HG03108 (cell line): Measurements from ENCODE around the gene GABBR2.

Experiments used
- ATAC-seq: cut with Tn5 transposase; IDR thresholded peaks from one replicate; pipeline ENCODE4 v1.9.1; 2021; ENCODE audit warnings: moderate library complexity; ENCODE audit not compliant: unreplicated experiment

Gene GABBR2

DNA sequence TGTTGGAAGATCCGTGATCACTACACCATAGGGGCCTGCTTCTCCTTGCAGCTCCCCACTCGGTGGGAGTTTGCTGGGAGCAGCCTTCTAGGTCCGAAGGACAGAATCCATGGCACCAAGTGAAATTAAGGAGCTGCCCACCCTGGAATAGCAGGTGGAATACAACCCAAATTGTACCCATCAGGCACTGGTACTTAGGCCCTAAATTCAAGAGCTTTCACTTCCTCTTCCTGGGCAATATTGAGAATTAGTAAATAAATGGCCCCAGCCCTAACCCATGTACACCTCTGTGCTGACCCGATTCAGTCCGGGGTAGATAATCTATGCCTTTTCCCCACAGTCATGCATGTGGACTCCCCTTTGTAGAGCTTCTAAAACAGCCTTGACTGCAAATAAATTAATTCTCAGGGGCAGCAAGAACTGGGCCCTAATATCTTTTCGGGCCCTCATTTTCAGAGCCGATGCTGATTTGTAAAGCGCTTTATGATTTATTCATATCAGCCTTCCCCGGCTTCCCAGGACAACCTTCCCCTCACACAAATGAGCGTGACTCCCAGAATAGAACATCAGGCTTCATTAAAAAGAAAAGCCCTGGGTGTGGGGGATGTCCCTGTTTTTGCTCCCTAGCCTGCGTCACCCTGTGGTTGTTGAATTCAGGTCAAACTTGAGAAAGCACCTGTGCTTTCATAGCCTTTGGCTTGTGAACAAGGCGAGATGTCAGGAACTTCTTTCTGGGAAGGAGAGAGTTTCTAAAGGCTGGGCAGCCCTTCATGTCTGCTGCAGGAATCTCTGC is 327.2 kb downstream of the GABBR2 start:
- peak; percentile 39 for ATAC-seq

DNA sequence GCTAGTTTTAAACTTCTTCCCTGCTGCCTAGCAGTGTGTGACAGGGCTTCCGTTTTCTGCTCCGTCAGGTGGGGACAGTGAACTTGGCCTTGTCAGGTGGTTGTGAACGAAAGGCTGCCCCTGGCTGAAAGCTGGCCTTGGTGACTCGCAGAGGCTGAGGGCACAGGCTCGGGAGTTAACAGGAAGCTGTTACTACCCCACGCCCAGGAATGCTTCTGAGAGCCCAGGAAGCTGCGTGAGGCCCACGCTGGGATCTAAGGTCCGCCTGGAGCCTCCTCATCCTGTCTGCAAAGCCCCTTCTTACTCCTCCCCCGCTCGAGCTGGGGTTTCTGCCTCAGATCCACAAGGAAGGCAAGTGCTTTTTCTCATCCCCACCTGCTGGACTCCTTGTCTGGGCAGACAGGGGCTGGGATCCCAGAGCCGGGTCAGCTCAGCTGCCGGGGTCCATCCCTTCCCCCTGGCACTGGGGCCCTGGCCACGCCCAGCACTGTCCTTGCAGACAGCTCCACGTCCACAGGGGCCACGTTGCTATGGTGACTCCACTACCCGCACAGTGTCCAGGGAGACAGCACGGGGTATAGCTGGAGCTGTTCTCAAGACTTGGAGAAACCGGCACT is 328.6 kb downstream of the GABBR2 start:
- ATAC-seq: peak; percentile 74

DNA sequence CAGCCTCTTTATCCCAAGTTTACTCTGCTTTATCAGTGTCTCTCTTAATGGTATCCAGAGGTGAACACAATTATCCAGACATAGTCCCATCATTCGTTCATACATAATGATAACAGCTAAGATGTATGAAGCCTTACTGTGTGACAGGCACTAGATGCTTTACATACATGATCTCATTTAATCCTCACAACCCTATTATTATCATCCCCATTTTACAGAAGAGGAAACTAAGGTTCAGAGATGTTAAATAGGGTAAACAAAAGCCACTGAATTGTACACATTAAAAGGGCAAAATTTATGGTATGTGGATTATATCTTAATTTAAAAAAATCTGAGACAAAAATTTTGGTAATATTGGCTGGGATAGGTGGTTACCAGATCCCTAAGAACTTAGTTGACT is 329.2 kb downstream of the GABBR2 start:
- no peak for ATAC-seq

DNA sequence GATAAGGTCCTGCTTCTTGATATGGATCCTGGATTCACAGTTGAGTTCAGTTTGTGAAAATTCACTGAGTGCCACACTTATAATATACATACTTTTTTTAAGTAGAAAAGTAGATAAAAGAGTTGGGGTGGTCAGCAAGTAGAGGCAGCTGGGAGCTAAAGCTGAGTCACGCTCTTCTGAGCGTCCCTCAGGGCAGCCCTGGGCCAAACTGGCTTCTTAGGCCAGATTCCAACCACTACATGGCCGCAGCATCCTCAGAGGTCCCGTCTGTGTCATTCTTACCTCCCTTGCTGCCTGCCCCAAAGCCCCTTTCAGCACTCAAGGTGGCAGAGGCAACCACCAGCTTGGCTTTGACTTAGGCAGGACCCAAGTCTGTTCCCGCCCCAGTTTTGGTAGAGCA is 329.9 kb downstream of the GABBR2 start:
- no peak for ATAC-seq

DNA sequence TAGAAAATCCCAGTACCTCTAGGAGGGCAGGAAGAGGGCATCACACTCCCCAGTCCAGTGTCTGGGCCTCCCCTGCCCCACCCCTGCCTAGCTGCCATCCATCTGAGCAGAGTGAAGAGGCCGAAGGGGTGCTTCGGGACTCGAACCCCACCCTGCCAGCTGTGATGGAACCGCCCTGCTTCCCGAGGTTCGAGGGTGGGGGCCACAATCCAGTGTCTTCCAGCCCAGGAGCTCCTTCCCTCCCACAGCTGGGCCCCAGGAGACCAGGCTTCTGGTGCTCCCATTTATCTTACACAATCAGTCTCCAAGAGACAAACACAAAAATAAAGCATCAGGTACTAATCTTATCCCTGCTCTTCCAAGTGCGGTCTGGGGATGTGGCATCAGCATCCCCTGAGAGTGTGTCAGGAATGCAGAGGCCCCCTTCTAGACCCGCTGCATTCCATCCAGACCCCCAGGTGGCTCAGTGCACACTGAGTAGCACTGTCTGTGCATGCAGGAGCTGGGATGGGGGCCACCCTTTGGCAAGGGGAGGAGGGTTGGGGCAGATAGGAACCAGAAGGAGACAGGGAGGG is 330.4 kb downstream of the GABBR2 start:
- ATAC-seq: no peak

DNA sequence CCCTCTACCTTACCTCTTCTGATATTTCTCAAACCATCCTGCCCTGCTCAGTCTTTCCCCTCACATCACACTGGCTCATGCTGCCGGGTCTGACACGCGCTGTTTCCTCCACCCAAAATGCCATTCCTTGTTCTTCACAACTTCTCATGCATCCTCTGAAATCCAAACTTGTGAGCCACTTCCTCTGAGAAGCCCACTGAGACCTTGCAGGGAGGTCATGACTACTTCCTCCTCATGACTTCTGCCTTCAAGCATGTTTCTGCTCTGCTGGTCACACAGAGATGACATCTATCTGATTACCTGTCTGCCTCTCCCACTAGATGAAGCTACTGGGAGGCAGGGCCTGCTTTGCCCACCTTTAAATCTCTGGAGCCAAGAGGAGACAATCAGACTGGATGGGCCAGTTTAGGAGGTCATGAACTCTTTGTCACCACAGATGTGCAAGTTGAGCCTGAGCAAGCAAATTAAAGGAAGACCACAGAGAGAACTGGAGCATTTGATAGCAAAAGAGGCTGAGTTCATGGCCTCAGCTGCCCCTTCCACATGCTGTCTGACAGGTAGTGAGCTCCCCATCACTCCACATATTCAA is 333.5 kb downstream of the GABBR2 start:
- ATAC-seq: peak; percentile 53

DNA sequence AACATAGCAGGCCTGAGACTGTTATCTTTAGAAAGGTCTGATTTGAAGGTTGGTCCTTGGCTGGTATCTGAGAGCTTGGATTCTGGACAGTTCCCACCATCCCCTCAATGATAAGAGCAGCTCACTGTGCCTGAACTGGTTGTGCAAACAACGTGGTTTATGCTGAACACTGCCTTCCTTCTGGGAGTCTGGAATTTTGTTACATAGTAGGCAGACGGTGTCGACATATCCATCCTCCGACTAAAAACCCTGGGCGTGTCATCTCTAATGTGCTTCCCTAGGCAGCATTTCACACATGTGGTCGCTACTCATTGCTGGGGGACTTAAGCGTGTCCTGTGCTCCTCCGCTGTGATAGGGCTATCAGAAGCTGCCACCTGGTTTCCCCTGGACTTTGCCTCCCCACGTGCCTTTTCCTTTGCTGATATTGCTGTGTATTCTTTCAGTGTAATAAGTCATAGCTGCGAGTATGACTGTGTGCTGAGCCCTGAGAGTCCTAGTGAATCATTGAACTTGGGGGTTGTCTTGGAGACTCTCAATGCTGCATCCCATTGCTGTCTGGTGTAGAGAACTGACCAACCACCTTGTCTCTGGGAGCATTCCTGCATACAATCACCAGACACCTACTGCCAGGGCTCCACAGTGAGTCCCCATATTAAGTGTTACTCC is 334.2 kb downstream of the GABBR2 start:
- no peak for ATAC-seq

DNA sequence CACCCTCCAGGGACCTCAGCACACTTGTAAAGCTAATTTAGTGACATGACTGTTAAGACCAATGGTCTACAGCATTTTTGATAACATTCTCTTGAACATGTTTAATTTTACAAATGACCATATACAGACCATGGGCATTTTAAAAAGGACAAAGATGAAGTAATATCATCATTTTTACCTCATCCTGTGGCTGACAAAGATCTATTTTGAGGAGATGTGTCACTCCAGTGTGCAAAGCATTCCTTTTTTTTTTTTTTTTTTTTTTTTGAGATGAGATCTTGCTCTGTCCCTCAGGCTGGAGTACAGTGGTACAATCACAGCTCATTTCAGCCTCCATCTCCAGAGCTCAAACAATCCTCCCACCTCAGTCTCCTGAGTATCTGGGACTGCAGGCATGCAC is 335.1 kb downstream of the GABBR2 start:
- no peak for ATAC-seq

DNA sequence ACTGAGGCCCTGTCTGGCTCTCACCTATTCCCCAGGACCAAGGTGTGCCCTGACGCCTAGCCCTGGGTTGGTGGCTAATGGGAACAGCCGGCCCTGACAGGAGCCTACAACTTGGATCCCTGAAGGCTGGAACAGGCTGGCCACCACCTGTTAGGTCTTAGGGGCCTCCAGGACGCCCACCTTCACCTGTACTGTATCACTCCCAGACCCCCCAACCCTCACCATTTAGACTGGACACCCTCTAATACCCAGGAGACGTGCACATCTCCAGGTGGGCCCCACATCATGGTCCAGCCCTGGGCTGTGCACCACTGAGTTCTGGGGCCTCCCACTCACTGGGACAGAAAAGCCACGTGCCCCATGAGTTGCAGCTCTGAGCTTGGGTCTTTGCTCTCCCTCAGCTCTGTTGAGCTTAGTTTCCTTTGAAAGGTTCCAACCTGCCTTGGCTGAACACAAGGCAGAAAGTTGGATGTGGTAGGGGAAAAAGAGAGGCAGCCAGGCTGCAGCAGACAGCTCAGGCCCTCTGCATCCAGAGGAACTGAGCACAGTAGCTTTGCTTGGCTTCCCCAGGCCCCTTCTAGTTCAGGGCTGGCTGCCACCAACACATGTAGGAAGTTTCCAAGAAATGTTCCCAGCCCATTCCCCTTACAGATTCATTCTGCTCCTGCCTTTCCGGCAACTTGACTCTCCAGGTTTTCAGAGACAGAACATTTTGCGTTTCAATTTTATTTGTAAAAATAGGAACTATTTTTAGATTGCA is 336.5 kb downstream of the GABBR2 start:
- no peak for ATAC-seq

DNA sequence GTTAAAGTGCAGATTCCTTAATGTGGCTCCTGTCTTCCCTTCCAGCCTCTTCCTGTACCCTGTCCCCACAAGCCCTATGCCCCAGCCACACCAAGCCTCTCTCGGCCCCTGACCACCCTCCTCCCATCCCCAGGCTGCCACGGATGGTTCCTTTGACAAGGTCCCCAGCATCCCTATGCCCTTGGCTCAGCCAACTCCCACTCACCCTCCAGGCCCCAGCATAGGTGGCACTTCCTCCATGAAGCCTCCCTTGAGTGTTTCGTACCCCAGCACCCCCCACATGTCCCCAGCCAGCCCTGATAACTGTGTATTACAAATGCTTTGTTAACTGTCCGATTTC is 337.8 kb downstream of the GABBR2 start:
- no peak for ATAC-seq

DNA sequence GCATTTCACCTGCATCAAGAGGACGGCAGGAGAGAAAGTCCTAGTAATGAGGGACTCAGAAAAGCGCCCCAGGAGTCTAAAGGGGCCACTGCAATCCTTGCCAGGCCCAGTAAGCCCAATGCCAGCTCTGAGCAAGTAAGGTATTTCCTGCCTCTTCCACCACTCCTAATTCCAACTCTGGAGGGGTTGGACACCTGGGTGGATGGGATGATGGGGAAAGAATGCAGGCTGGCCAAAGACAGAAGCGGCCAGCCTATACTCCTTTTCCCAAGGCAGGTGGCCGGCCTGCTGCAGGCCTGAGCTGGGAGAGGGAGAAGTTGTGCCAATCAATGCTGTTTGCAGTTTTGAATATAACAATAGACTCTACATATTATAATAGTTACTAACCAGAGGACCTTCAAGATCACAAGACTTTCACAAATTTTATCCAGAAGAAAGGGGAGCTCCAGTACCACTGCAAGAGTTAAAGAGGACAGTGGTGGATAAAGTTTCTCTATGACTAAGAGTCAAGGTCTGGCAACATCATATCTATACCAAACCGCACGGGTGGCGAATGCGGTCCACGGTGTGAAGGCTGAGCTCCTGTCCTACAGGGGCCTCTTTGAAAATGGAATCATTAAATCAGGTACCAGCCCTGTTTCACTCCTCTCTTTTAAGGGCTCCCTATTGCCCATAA is 338.3 kb downstream of the GABBR2 start:
- ATAC-seq: no peak

DNA sequence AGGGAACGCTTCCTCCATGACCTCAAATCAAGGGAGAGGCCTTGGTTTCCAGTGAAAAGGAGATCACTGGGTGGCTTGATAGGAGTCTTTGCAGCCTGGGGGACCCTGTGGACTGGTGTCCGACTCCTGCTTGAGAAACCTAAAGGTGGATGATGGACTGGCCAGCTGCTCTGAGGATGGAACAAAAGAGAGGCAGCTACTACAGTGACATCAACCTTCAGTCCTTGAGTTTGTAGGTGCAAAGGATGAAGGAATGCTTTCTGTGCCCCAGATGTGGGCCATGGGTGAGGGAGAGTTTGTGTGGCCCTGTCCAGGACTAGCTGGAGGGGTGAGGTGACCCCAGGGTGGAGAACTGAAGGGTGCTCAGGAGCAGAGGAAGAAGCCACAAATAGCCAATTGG is 338.8 kb downstream of the GABBR2 start:
- no peak for ATAC-seq

DNA sequence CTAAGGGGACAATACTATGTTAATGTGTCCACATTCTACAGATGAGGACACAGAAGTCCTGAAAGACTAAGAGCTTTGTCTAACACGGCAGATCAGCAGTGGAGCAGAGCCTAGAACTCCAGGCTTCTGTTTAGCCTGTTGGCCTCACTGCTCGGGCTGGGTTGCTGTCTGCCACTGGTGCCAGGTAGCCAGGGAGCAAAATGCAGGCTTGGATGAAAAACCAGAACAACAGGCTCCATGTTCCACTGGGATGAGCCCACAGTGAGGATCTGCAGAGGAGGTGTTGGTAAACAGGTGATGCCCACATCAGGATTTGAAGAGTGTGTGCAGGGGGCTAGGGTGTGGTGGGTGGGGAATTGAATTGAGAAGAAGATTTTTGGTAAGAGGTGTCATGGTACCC is 339.3 kb downstream of the GABBR2 start:
- no peak for ATAC-seq

DNA sequence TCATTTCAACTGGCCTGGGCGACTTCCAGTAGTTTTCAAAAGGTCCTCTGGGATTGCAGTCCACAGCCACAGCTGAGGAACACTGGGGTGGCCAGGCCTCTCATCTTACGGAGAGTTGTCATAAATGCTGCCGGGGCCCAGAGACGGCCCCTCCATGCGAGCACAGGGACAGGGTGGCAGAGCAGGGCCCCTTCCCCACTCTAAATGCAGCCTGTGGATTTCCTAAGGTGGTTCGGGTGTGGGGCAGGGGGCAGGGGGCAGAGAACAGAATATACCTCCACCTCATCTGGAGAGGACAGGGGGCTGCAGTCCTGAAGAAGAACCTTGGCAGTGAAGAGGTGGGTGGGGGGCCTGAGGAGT is 339.7 kb downstream of the GABBR2 start:
- no peak for ATAC-seq

DNA sequence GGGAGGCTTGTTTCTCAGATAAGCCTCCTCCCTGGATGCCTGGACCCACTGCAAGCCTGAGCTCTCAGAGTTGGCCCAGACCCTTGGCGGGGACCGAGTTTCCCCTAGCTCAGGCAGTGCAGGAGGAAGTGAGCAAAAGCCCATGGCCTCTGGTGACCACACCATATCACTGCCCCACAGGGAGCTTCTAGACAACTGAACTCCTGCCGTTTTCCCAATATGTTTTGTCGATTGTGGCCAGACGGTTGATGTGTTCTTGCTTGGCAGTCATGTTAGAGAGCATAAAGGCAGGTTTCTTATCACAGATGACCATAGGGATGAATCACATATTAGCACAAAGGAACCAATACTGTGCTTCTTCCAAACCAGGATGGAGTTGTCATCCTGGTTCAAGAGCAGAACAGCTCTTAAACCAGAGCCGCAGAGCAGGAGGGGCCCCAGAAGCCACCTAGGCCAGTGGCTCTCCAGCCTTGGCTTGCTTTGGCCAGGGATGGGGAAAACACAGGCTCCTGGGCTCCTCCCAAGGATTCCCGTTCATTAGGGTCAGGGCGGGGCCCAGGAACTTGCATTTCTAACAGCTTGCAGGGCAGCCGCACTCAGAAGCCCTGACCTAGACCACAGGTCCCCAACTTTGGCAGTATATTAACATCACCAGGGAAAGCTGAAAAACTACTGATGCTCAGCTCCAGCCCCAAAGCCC is 340.2 kb downstream of the GABBR2 start:
- ATAC-seq: no peak

DNA sequence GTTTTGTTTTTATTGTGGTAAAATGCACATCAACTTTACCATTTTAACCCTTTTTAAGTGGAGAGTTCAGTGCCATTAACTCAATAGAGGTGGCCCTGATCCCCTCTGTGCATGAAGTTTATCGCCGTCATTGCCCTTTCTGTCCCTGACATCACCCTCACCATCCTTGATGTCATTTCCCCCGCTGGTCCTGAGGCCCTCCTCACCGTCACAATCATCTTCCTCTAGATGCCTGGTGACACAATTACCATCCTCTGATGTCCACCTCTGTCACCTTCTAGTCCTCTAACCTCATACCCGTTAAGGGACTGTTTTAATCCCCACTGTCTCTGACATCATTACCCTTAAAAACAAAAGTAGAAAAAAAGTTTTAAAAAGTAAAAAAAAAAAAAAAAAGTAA is 340.8 kb downstream of the GABBR2 start:
- ATAC-seq: no peak

DNA sequence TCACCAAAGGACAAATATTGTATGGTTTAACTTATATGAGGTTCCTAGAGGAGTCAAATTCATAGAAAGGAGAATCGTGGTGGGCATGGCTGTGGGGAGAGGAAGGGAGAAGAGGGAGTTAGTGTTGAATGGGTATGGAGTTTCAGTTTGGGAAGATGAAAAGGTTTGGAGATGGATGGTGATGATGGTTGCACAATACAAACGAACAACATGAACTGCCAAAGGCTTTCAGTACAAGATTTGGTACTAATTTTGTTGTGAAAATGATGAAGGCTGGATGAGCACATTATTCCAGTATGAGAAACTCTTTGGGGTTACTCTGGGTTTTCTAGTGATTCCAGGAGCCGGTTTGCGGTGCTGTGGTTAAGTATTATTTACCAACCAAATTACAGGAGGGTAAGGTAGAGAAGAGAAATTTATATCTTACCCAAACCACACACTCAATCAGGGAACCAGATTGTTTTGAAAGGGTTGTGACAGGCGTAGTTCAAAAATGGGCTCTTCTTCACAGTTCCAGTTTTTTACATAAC is 341.3 kb downstream of the GABBR2 start:
- ATAC-seq: no peak

DNA sequence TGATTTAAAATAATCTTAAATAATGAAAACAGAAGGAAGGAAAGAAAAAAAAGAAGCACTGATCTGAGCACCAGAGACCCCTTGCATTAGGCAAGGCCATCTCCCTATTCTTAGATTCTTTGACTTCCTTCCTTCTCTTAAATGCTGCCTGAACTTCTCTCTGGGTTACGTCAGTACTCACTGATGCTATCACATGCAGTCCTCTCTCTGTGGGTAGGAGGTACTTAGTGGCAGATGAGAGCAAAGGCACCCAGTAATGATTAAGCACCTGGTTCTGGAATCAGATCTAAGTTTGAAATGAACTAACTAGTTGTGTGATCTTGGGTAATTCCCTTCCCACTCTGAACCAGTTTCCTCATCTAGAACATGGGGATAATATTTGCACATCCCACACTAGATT is 343.0 kb downstream of the GABBR2 start:
- no peak for ATAC-seq

DNA sequence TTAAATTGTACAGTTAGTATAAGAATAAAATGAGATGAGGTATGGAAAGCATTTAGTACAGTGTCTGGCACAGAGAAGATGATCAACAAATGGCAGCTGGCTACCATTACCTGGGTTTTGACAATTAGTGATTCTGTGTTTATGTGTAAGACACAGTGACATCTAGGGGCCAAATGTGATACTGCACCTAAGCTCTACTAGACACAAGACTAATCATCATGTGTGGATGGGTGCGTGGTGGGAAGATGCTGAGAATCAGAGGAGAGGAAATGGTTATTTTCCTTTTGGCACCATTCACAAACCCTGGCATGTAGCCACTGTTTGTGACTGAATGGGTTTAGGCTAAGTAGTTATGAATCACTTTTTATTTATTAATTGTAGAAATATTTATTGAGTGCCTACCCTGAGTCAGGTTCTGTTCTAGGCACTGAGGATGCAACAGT is 343.5 kb downstream of the GABBR2 start:
- ATAC-seq: no peak
